NK-92 treated with Interleukin-12 subunit alpha and Interleukin-12 subunit beta, amount 100 ng/mL, for 24 hours (cell line): ENCODE data around the gene ARL3.

Experiments used
- DNase-seq: peaks from one replicate; lab custom pipeline; 2025; lab: John Stamatoyannopoulos, UW

Gene ARL3

GRCh38 chr10:102651455-102652169 is 62.6 kb downstream of the ARL3 start:
- no peak for DNase-seq

- no peak for DNase-seq
Observed at GRCh38 chr10:102650655-102651454, 63.3 kb downstream of the ARL3 start.

- DNase-seq: no peak
Observed at GRCh38 chr10:102649797-102650654, 64.2 kb downstream of the ARL3 start.

- DNase-seq: no peak
Observed at GRCh38 chr10:102648889-102649796, 65.1 kb downstream of the ARL3 start.

- no peak for DNase-seq
Observed at GRCh38 chr10:102648269-102648888, 65.8 kb downstream of the ARL3 start.

GRCh38 chr10:102647443-102648268 is 66.5 kb downstream of the ARL3 start:
- no peak for DNase-seq

GRCh38 chr10:102646610-102647442 is 67.4 kb downstream of the ARL3 start:
- no peak for DNase-seq

GRCh38 chr10:102645741-102646609 is 68.2 kb downstream of the ARL3 start:
- DNase-seq: peak; percentile 92

GRCh38 chr10:102645388-102645740 is 68.8 kb downstream of the ARL3 start:
- no peak for DNase-seq

- peak; percentile 80 for DNase-seq
Observed at GRCh38 chr10:102644646-102645387, 69.4 kb downstream of the ARL3 start.

GRCh38 chr10:102644066-102644645 is 70.0 kb downstream of the ARL3 start, which contains the start of gene TRIM8:
TRIM8 (plus strand) TSS chr10:102644479; CDS start chr10:102644618, 139 bp downstream.
- peak; percentile 65 for DNase-seq

GRCh38 chr10:102643336-102644065 is 70.7 kb downstream of the ARL3 start:
- DNase-seq: peak; percentile 44

GRCh38 chr10:102642736-102643335 is 71.4 kb downstream of the ARL3 start:
- peak; percentile 62 for DNase-seq

GRCh38 chr10:102641880-102642735 is 72.1 kb downstream of the ARL3 start:
- peak; percentile 98 for DNase-seq

- no peak for DNase-seq
Observed at GRCh38 chr10:102641402-102641801, 72.8 kb downstream of the ARL3 start.
